Stomach (tissue), 9 donors: ENCODE measurements around the gene ADD3. TPM values are rescaled to one million over a fixed set of nuclear protein-coding genes. Genes with fewer than 3 reads are reported as not detected.

Experiments used
- DNase-seq, 2 donors: peaks; one replicate each; pipeline versions ENCODE4 v3.0.0 to v3.0.0-alpha.2; 2013 to 2019
- H3K27ac ChIP-seq, 5 donors: fragments of 200-600 bp in 4 of 5; sonication (generic) in 4 of 5; one replicate each; pipeline ENCODE4 v1.5.1; 2013 to 2019; ENCODE audit warnings: mild to moderate bottlenecking in 1 of 5, moderate library complexity in 1 of 5
- H3K27me3 ChIP-seq, 3 donors: fragments of 200-600 bp; sonication (generic); one replicate each; pipeline ENCODE4 v1.5.1; 2017 to 2019; ENCODE audit warnings: mixed run types in 1 of 3
- H3K36me3 ChIP-seq, 4 donors: fragments of 200-600 bp; sonication (generic); 1 replicate in 3 of 4; 2 replicates in 1 of 4; pipeline ENCODE4 v1.5.1; 2016 to 2019
- H3K4me1 ChIP-seq, 4 donors: fragments of 200-600 bp; sonication (generic); one replicate each; pipeline ENCODE4 v1.5.1; 2016 to 2019
- H3K4me3 ChIP-seq, 4 donors: fragments of 200-600 bp; sonication (generic) in 3 of 4; one replicate each; pipeline ENCODE4 v1.5.1; 2016 to 2019; ENCODE audit warnings: mild to moderate bottlenecking in 1 of 4
- H3K9me3 ChIP-seq, 4 donors: fragments of 200-600 bp; sonication (generic); one replicate each; pipeline ENCODE4 v1.5.1; 2016 to 2019
- EP300 ChIP-seq: sonication (generic); formaldehyde crosslinking; IDR thresholded peaks from one replicate; pipeline ENCODE4 v1.6.1; 2017; ENCODE audit warnings: antibody characterized with exemption
- POLR2A ChIP-seq, 4 donors: fragments of 450-650 bp; IDR thresholded peaks; one replicate each; pipeline ENCODE4 v1.6.1; 2016; ENCODE audit warnings: antibody characterized with exemption in 4 of 4, control low read depth in 2 of 4, mild to moderate bottlenecking in 1 of 4, moderate library complexity in 1 of 4
- POLR2AphosphoS5 ChIP-seq, 3 donors: sonication (generic); formaldehyde crosslinking; IDR thresholded peaks; one replicate each; pipeline ENCODE4 v1.6.1; 2016; ENCODE audit warnings: antibody characterized with exemption in 3 of 3
- WGBS, 5 donors: extraction: QIAGEN DNeasy Blood & Tissue Kit in 3 of 5; methylation state at CpG; one replicate each; pipeline versions ENCODE4 v1.1.5 to v1.1.7; 2013 to 2018; 5-methylcytosine and 5-hydroxymethylcytosine counted together
- intact Hi-C: fragments of 100-400 bp; cut with DNase I; formaldehyde crosslinking; loops from one replicate; pipeline ENCODE4 v1.15.1; 2023; ENCODE audit warnings: low total_unique reads
- polyA plus RNA-seq, 3 donors: library from polyadenylated mRNA; stranded (reverse); fragments of 200-250 nt; gene quantifications; one replicate each; pipeline ENCODE4 v1.2.3, GENCODE V29; 2013
- total RNA-seq, 5 donors: library from RNA; depleted of rRNA; stranded (reverse); fragments of >200 nt; gene quantifications; one replicate each; pipeline versions ENCODE4 v1.1.0 to v1.2.3, GENCODE V29; 2014 to 2016
- TF ChIP-seq, protein P1 (sequence below), 7 experiments: fragments of 450-650 bp in 4 of 7; fragments of 200-600 bp in 3 of 7; sonication (generic) in 3 of 7; IDR thresholded peaks; one replicate each; pipeline ENCODE4 v1.5.1; 2016 to 2019; ENCODE audit warnings: antibody characterized with exemption in 7 of 7, control low read depth in 2 of 7, mild to moderate bottlenecking in 1 of 7
- donor health status: healthy with polysubstance abuse.
- donor health status: Bipolar disorder and iron deficiency.
- donor health status: healthy.

ADD3 gene
- total and polyA plus RNA-seq, 8 donors: 22.9 to 600 (median 80.3) TPM

DNA sequence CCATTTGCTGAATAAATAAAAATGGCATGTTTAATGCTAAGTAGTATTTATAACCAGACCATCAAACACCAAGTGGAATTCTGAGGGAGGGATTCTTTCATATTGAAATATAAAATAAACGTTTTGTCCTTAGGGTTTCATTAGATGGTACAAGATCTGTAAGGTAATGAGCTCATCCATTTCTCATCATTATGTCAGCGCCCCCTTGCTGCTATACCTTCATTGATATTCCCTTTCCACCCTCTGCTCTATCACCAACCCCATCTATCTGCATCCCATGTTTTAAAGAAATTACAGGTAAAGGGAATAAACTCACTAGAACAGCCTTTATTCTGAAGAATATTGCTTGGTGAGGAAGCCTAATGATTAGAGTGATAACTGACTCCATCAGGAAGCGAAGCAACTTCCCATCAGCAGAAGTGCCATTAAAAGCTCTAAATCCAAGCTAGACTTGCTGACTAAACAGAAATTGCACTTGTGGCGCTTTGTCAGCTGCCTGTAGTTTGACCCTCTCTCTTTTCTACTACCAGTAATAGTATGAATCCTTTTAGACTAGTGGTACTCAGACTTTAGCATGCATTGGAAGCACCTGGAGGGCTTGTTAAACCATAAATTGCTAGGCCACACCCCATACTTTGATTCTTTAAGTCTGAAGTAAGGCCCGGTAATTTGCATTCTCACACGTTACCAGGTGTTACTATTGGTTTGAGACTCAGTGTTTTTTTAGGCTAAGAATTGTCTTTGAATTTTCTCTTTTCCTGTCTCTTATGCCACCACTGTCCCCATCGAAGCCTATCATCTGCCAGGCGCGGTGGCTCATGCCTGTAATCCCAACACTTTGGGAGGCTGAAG, 27.5 kb downstream of the ADD3 start:
- intact Hi-C loops: no loop called here
- TF ChIP-seq POLR2A (IDR thresholded peaks at IDR 0.05) (no peak), POLR2AphosphoS5 (IDR thresholded peaks at IDR 0.05) (no peak), EP300 (no peak)
- TF ChIP-seq, protein P1, sequence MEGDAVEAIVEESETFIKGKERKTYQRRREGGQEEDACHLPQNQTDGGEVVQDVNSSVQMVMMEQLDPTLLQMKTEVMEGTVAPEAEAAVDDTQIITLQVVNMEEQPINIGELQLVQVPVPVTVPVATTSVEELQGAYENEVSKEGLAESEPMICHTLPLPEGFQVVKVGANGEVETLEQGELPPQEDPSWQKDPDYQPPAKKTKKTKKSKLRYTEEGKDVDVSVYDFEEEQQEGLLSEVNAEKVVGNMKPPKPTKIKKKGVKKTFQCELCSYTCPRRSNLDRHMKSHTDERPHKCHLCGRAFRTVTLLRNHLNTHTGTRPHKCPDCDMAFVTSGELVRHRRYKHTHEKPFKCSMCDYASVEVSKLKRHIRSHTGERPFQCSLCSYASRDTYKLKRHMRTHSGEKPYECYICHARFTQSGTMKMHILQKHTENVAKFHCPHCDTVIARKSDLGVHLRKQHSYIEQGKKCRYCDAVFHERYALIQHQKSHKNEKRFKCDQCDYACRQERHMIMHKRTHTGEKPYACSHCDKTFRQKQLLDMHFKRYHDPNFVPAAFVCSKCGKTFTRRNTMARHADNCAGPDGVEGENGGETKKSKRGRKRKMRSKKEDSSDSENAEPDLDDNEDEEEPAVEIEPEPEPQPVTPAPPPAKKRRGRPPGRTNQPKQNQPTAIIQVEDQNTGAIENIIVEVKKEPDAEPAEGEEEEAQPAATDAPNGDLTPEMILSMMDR (IDR thresholded peaks at IDR 0.05): no peak
- 86 to 93% (median 91%) methylated on average over 9 of the region's 9 CpGs for WGBS, 5 donors
- Histone ChIP-seq H3K9me3 (no peaks in the 10 kb centered on the region), H3K27me3 (no peaks in the 10 kb centered on the region), H3K27ac (no peak overlapping the region), H3K4me3 (no peak overlapping the region), H3K36me3 (no peaks in the 10 kb centered on the region), H3K4me1 (peaks cover 22 to 59% (median 39%) of the 10 kb centered on the region in 4 donors)
- DNase-seq: no peak

DNA sequence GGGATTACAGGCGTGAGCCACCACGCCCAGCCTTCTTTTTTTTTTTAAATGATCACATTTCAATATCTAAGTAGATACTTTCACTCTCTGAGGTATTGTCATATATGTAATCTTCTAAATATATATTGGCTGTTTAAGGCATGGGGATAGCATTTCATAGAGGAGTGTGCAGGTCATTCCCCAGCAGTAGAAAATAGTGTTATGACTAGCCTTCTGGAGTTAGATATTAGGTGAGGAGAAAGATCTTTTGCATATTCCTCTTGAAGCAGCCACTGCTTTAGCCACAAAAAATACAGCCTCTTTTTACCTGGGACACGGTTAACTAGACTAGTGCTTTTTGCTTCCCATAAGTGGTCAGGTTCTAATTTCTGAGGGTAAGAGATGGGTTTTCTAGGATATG, 28.9 kb downstream of the ADD3 start:
- H3K4me1 ChIP-seq: peaks cover 22 to 61% (median 43%) of the 10 kb centered on the region in 4 donors
- H3K27me3 ChIP-seq: no peaks in the 10 kb centered on the region
- DNase-seq: no peak
- WGBS, 5 donors: 90 to 98% (median 94%) methylated on average over 3 of the region's 3 CpGs
- H3K27ac ChIP-seq: no peak overlapping the region
- no peak overlapping the region for H3K4me3 ChIP-seq
- TF ChIP-seq, protein P1 (IDR thresholded peaks at IDR 0.05): no peak
- H3K36me3 ChIP-seq: no peaks in the 10 kb centered on the region
- H3K9me3 ChIP-seq: no peaks in the 10 kb centered on the region
- intact Hi-C loops: no loop called here

DNA sequence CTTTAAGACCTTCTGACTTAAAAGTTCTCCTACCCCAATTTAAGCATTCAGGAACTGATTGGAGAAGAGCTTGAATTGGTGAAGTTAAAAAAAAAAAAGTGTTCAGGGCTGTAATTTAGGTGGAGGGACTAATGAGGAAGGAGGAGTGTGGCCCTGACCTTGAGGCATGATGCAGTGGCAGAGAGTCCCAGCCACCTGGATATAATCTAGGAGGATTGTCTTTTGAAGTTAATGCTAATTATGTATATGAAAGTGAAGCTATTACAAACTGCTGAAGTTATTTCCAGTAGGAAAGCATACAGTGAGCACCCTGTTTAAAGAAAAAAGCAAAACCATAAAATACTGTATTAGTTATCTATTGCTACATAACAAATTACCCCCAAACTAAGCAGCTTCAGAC, 31.5 kb downstream of the ADD3 start:
- no peaks in the 10 kb centered on the region for H3K27me3 ChIP-seq
- TF ChIP-seq POLR2A (IDR thresholded peaks at IDR 0.05) (no peak), EP300 (no peak), POLR2AphosphoS5 (IDR thresholded peaks at IDR 0.05) (no peak)
- TF ChIP-seq, protein P1 (IDR thresholded peaks at IDR 0.05): no peak
- peaks cover 0 to 45% (median 27%) of the 10 kb centered on the region in 4 donors for H3K4me1 ChIP-seq
- intact Hi-C loops: no loop called here
- no peaks in the 10 kb centered on the region for H3K36me3 ChIP-seq
- DNase-seq: no peak
- H3K27ac ChIP-seq: no peak overlapping the region
- no peaks in the 10 kb centered on the region for H3K9me3 ChIP-seq
- no peak overlapping the region for H3K4me3 ChIP-seq

DNA sequence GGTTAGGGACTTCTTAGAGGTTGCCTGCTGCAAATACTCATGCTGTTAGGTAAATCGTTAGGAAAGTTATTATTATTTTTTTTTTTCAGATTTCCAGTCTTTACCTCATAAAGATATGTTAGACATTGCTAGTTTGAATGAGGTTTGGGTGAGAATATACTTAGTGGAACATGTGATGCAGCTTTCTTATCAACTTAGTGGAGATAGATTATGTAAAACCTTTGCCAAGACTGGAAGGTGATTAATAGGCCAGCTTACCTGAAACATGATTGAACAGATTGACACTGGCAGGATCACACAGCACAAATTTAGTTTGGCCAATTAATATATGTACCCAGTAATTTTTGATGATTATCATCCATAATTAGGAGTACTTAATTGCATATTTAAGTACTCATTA, 32.3 kb downstream of the ADD3 start:
- DNase-seq: no peak
- no peak overlapping the region for H3K27ac ChIP-seq
- intact Hi-C loops: no loop called here
- H3K9me3 ChIP-seq: no peaks in the 10 kb centered on the region
- H3K4me3 ChIP-seq: no peak overlapping the region
- 64 to 82% (median 78%) methylated on average over 1 of the region's 1 CpG for WGBS, 5 donors
- H3K27me3 ChIP-seq: no peaks in the 10 kb centered on the region
- TF ChIP-seq EP300 (no peak), POLR2AphosphoS5 (IDR thresholded peaks at IDR 0.05) (no peak), POLR2A (IDR thresholded peaks at IDR 0.05) (no peak)
- TF ChIP-seq, protein P1 (IDR thresholded peaks at IDR 0.05): no peak
- peaks cover 0 to 37% (median 19%) of the 10 kb centered on the region in 4 donors for H3K4me1 ChIP-seq
- no peaks in the 10 kb centered on the region for H3K36me3 ChIP-seq
